Measurements from ENCODE around the gene BTLA. TPM values are rescaled to one million over a fixed set of nuclear protein-coding genes. Genes with fewer than 3 reads are reported as not detected.

The BTLA gene
- total and polyA plus RNA-seq, 10 of the 15 experiments (the other 5 are each of a cell fraction or from before 2014, with no cell fraction given), result 55.4 to 134 (median 84.2) TPM

DNA sequence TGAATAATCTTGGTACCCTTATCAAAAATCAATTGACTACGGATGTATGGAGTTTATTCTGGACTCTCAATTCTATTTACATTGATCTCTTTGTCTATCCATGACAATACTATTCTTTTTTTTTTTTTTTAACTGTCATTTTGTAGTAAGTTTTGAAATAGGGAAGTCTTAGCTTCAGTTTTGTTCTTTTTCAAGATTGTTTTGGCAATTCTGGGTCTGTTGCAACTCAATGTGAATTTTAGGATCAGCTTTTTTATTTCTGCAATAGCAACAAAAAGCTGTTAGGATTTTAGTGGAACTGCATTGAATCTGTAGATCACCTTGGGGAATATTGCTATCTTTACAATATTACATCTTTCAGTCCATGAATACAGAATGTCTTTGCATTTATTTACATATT is 21.4 kb downstream of the BTLA start:
- SMC1A ChIA-PET (ENCODE audit: uncharacterized antibody, unreplicated experiment), result interaction anchor here (0.8 to 7.6 kb wide), 9 partner anchors 9 to 206 kb away, joined by 3 to 51 read pairs (median 5); no protein-coding TSS in a partner anchor
- no peak overlapping the region for H3K27ac ChIP-seq (ENCODE audit: control insufficient read depth, insufficient read depth)
- no TSS peak for BruUV-seq (replicated peaks)
- intact Hi-C loops (cut with micrococcal nuclease; ENCODE audit: unreplicated experiment), result no loop called here
- RAD21 ChIA-PET (ENCODE audit: unreplicated experiment), result interaction anchor here (0.7 to 3.9 kb wide), 3 partner anchors 10 to 14 kb away, joined by 3 to 19 read pairs (median 4); no protein-coding TSS in a partner anchor
- in situ Hi-C loops (cut with MboI), result no loop called here
- H3K9me3 ChIP-seq (replicated peaks; ENCODE audit: control insufficient read depth, insufficient read depth, low read length), result peaks cover 14% of the 10 kb centered on the region
- DNase-seq (ENCODE audit: low read depth, low spot score) (no peak), FAIRE-seq (no peak), ATAC-seq (no peak)
- H3K27me3 ChIP-seq (replicated peaks in 1 of 2; ENCODE audit: control insufficient read depth in 2 of 2, insufficient read depth in 2 of 2, low read length in 1 of 2), result no peaks in the 10 kb centered on the region
- no peaks in the 10 kb centered on the region for H4K20me1 ChIP-seq (ENCODE audit: control insufficient read depth, insufficient read depth)
- no peak overlapping the region for H3K4me2 ChIP-seq (ENCODE audit: control insufficient read depth, insufficient read depth)
- CTCF ChIA-PET, result interaction anchor here (0.7 to 3.1 kb wide), 5 partner anchors 10 to 366 kb away, joined by 3 to 7 read pairs (median 4); no protein-coding TSS in a partner anchor
- peaks cover 41% of the 10 kb centered on the region for H3K4me1 ChIP-seq (ENCODE audit: control insufficient read depth, insufficient read depth, low read length)
- POLR2A ChIA-PET, result interaction anchor here (1.8 kb wide), 1 partner anchor 9 kb away, joined by 5 read pairs; no protein-coding TSS in a partner anchor
- no peak overlapping the region for H3K4me3 ChIP-seq
- H3K9ac ChIP-seq (ENCODE audit: control insufficient read depth, insufficient read depth, low read length), result no peak overlapping the region
- peaks cover 89% of the 10 kb centered on the region for H3K79me2 ChIP-seq (ENCODE audit: control insufficient read depth, insufficient read depth, low read length)
- no peak for TF ChIP-seq IRF4 (IDR thresholded peaks at IDR 0.05; ENCODE audit: low read depth, low read length)
- H2AFZ ChIP-seq (ENCODE audit: control insufficient read depth, low read depth, low read length), result no peak overlapping the region
- WGBS (ENCODE audit: insufficient coverage, insufficient replicate concordance, low lambda C conversion rate, missing lambda C conversion rate), result 100% methylated on average over 1 of the region's 1 CpG
- H3K36me3 ChIP-seq (ENCODE audit: control insufficient read depth in 2 of 2, insufficient read depth in 2 of 2, low read length in 1 of 2), result peaks cover 0 to 43% of the 10 kb centered on the region in 2 experiments

DNA sequence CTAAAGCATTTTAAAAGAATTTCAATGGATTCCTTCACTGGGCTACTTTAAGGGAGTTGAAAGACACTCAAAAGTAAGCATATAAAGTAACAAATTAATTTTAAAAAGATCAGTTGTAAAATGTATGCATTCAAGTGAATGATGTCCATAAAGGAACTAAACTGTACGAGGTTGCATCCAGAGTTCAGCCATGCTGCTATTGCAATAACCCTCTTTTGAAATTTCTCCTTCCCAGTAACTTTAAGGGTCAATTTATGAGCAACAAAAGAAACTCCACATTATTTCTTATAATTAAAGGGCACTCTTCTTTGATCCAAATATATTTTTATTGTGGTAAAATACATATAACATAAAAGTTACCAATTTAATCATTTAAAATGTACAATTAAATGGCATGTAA is 22.9 kb downstream of the BTLA start:
- H2AFZ ChIP-seq (ENCODE audit: control insufficient read depth, low read depth, low read length), result no peak overlapping the region
- no peak overlapping the region for H3K4me3 ChIP-seq
- ATAC-seq (no peak), DNase-seq (ENCODE audit: low read depth, low spot score) (no peak), FAIRE-seq (no peak)
- SMC1A ChIA-PET (ENCODE audit: uncharacterized antibody, unreplicated experiment), result interaction anchor here (1.5 to 7.6 kb wide), 3 partner anchors 11 to 22 kb away, joined by 4 to 51 read pairs (median 32); no protein-coding TSS in a partner anchor
- no TSS peak for BruUV-seq (replicated peaks)
- H4K20me1 ChIP-seq (ENCODE audit: control insufficient read depth, insufficient read depth), result no peaks in the 10 kb centered on the region
- peaks cover 0 to 46% of the 10 kb centered on the region in 2 experiments for H3K36me3 ChIP-seq (ENCODE audit: control insufficient read depth in 2 of 2, insufficient read depth in 2 of 2, low read length in 1 of 2)
- H3K4me1 ChIP-seq (ENCODE audit: control insufficient read depth, insufficient read depth, low read length), result peaks cover 36% of the 10 kb centered on the region
- H3K9me3 ChIP-seq (replicated peaks; ENCODE audit: control insufficient read depth, insufficient read depth, low read length), result peaks cover 14% of the 10 kb centered on the region
- H3K27ac ChIP-seq (ENCODE audit: control insufficient read depth, insufficient read depth), result no peak overlapping the region
- intact Hi-C loops (cut with micrococcal nuclease; ENCODE audit: unreplicated experiment) (no loop called here), in situ Hi-C loops (cut with MboI) (no loop called here)
- POLR2A ChIA-PET, result interaction anchor here (0.5 to 1.8 kb wide), 3 partner anchors 11 to 152 kb away, joined by 3 to 5 read pairs (median 3); no protein-coding TSS in a partner anchor
- H3K4me2 ChIP-seq (ENCODE audit: control insufficient read depth, insufficient read depth), result no peak overlapping the region
- H3K79me2 ChIP-seq (ENCODE audit: control insufficient read depth, insufficient read depth, low read length), result peaks cover 84% of the 10 kb centered on the region
- WGBS (ENCODE audit: insufficient coverage, insufficient replicate concordance, low lambda C conversion rate, missing lambda C conversion rate), result 41% methylated on average over 1 of the region's 1 CpG
- no peaks in the 10 kb centered on the region for H3K27me3 ChIP-seq (replicated peaks in 1 of 2; ENCODE audit: control insufficient read depth in 2 of 2, insufficient read depth in 2 of 2, low read length in 1 of 2)
- no peak overlapping the region for H3K9ac ChIP-seq (ENCODE audit: control insufficient read depth, insufficient read depth, low read length)
- RAD21 ChIA-PET (ENCODE audit: unreplicated experiment), result interaction anchor here (1.4 to 3.9 kb wide), 2 partner anchors 12 to 13 kb away, joined by 4 to 19 read pairs; no protein-coding TSS in a partner anchor
- CTCF ChIA-PET, result interaction anchor here (0.8 kb wide), 1 partner anchor 365 kb away, joined by 3 read pairs; no protein-coding TSS in a partner anchor
- TF ChIP-seq SRF (IDR thresholded peaks at IDR 0.05; ENCODE audit: low read depth in 2 of 2, low read length in 2 of 2) (no peak), ZNF207 (IDR thresholded peaks at IDR 0.05; ENCODE audit: borderline replicate concordance) (no peak), FOXK2 (IDR thresholded peaks at IDR 0.05) (no peak), CREB1 (IDR thresholded peaks at IDR 0.05; ENCODE audit: low read depth) (no peak), KDM1A (IDR thresholded peaks at IDR 0.05; ENCODE audit: borderline replicate concordance) (no peak), ETV6 (conservative IDR thresholded peaks at IDR 0.05 in 1 of 2, IDR thresholded peaks at IDR 0.05 in 1 of 2; ENCODE audit: borderline replicate concordance in 1 of 2, low read depth in 1 of 2) (no peak), SMARCA5 (IDR thresholded peaks at IDR 0.05) (no peak), CHD1 (IDR thresholded peaks at IDR 0.05; ENCODE audit: low read depth, low read length) (no peak), HDGF (IDR thresholded peaks at IDR 0.05) (no peak), NR2C2 (IDR thresholded peaks at IDR 0.05; ENCODE audit: borderline replicate concordance, control insufficient read depth, insufficient read length, low read depth) (no peak), NBN (IDR thresholded peaks at IDR 0.05) (no peak)
- TF ChIP-seq, protein P1, sequence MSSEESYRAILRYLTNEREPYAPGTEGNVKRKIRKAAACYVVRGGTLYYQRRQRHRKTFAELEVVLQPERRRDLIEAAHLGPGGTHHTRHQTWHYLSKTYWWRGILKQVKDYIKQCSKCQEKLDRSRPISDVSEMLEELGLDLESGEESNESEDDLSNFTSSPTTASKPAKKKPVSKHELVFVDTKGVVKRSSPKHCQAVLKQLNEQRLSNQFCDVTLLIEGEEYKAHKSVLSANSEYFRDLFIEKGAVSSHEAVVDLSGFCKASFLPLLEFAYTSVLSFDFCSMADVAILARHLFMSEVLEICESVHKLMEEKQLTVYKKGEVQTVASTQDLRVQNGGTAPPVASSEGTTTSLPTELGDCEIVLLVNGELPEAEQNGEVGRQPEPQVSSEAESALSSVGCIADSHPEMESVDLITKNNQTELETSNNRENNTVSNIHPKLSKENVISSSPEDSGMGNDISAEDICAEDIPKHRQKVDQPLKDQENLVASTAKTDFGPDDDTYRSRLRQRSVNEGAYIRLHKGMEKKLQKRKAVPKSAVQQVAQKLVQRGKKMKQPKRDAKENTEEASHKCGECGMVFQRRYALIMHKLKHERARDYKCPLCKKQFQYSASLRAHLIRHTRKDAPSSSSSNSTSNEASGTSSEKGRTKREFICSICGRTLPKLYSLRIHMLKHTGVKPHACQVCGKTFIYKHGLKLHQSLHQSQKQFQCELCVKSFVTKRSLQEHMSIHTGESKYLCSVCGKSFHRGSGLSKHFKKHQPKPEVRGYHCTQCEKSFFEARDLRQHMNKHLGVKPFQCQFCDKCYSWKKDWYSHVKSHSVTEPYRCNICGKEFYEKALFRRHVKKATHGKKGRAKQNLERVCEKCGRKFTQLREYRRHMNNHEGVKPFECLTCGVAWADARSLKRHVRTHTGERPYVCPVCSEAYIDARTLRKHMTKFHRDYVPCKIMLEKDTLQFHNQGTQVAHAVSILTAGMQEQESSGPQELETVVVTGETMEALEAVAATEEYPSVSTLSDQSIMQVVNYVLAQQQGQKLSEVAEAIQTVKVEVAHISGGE (CRISPR knock-in tag; IDR thresholded peaks at IDR 0.05), result no peak
- TF ChIP-seq, protein P2, sequence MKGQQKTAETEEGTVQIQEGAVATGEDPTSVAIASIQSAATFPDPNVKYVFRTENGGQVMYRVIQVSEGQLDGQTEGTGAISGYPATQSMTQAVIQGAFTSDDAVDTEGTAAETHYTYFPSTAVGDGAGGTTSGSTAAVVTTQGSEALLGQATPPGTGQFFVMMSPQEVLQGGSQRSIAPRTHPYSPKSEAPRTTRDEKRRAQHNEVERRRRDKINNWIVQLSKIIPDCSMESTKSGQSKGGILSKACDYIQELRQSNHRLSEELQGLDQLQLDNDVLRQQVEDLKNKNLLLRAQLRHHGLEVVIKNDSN (IDR thresholded peaks at IDR 0.05; ENCODE audit: borderline replicate concordance, extremely low read length, insufficient read depth, low read depth, low read length), result no peak
